Stimulated activated CD4-positive, alpha-beta T cell treated with anti-CD3 and anti-CD28 coated beads, Interleukin-1b, Interleukin-23, amount 100 ng/mL, for 4 hours (primary cell): Measurements from ENCODE around the gene ZRANB1.

Experiments
- DNase-seq, 2 donors: peaks; one replicate each; pipeline ENCODE4 v3.0.0-alpha.2; 2020; ENCODE audit warnings: low read depth in 2 of 2

ZRANB1 gene

DNA sequence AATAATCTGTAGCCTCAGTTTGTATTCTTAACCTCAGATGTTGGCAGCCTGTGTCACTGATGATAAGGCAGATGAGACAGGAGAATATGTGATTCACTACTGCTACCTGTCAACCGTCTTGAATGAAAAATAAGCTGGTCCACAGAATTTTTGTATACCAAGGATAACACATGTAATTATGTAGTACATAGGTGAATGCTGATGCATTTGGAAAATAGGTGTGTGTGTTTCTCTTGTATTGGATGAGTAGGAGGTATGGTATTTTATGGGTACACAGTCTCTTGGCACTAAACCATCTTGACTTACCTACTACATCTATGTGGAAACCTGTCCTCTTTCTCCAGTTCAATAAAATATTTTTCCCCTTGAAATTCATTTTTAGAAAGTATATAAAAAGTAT lies 20.7 kb upstream of the ZRANB1 start:
- no peak for DNase-seq

DNA sequence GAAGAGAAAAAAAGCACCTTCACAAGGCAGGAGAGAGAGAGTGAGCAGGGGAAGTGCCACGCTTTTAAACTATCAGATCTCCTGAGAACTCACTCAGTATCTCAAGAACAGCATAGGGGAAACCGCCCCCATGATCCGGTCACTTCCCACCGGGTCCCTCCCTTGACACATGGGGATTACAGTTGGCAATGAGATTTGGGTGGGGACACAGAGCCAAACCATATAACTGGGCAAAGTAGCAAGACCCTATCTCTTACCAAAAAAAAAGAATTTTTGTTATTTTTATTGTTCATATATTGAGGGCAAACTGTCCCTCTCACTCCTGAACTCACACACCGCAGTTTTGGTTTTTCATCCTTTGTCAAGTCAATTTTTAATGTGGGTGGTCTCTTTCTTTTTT lies 18.2 kb upstream of the ZRANB1 start:
- no peak for DNase-seq

DNA sequence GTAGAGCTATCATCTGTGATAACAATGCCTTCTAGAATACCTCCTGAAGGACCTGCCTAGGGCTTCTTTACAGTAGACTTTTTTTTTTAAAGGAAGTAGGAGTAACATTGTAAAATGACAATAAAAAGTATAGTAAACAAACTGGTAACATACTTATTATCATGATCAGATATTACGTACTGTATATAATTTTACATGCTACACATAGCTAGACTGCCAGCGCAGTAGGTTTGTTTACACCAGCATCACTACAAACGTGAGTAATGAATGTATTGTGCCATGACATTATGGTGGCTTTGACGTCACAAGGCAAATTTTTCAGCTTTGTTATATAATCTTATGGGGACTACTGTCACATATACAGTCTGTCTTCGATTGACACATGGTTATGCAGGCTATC lies 15.4 kb upstream of the ZRANB1 start:
- DNase-seq, result no peak

DNA sequence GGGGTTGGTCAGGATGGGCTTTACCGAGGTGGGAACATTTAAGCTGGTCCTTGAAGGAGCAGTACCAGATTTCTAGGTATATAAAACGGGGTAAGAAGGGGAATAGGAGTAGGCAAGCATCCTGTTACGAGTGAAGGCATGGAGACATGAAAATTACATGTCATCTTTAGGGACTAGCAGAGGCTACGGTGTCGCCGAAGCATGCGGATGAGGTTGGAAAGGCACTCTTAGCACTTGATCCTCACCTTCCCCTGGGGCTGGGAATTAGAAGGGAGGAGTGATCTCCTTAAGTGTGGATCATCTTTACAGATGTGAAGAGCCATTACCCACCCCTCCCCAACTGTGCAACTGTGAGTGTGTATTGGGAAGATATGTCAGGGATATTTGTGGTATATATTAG lies 13.8 kb upstream of the ZRANB1 start:
- DNase-seq, result no peak

DNA sequence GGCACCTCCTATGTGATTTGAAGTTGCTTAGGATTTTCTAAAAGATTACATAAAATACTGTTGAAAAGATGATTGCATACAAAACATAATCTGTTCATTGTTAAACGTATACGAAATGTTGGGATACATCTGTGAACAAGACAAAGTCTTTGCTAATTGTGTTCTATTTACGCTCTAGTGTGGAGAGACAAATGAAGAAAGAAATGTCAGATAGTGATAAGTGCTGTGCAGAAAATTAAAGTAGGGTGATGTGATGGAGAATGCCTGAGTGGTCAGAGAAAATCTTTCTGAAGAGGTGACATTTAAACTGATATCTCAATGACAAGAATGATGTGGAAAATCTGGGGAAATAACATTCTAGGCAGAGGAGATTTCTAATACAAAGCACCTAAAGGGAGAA lies 13.4 kb upstream of the ZRANB1 start:
- no peak for DNase-seq

DNA sequence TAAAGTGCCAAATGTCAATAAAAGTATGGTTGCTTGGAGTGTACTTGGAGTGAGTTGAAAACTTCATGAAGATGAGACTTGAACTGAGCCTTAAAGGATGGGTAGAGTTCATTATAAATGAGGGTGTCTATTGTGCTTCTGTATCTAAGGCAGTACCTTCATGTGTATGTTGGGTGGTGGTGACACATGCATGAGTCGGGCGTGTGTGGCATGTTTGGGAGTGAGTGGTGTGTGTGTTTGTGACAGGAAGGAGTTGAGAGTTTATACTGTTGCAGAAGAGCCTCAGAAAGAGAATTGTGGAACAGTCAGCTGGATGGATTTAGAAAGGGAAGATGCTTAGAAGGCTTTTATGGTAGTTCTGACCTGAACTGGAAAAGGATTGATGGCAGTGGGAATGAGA lies 6.0 kb upstream of the ZRANB1 start:
- DNase-seq, result no peak

DNA sequence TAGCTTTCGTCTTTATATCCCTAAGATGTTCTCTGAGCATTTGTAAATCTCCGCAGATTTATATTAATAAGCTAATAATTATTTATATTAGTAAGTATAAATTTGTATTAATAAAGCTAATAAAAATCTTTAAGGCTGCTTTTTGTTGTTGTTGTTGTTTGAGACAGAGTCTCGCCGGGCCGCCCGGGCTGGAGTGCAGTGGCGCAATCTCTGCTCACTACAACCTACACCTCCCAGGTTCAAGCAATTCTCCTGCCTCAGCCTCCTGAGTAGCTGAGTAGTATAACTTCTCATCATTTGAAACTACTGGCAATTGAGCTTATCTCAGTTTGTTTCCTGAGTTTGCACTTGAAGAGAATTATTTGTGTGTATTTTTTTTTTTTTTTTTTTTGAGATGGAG lies 5.1 kb upstream of the ZRANB1 start:
- DNase-seq, result no peak

DNA sequence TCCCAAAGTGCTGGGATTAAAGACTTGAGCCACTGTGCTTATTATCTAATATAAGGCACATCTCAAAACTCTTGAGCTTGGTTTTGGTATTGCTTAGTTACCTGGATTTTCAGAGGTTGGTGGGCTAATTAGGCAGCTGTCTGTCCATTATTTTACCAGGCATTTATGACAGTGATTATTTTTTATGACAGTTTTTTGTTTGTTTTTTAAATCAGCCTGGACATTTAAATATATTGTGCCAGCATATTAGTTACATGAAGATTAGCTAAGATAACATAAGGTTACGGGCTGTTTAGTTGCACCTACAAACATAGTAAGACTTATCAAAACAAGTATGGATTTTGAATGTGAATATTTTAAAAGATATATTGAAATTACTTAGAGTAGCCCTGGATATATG lies 2.6 kb upstream of the ZRANB1 start:
- DNase-seq, result no peak

DNA sequence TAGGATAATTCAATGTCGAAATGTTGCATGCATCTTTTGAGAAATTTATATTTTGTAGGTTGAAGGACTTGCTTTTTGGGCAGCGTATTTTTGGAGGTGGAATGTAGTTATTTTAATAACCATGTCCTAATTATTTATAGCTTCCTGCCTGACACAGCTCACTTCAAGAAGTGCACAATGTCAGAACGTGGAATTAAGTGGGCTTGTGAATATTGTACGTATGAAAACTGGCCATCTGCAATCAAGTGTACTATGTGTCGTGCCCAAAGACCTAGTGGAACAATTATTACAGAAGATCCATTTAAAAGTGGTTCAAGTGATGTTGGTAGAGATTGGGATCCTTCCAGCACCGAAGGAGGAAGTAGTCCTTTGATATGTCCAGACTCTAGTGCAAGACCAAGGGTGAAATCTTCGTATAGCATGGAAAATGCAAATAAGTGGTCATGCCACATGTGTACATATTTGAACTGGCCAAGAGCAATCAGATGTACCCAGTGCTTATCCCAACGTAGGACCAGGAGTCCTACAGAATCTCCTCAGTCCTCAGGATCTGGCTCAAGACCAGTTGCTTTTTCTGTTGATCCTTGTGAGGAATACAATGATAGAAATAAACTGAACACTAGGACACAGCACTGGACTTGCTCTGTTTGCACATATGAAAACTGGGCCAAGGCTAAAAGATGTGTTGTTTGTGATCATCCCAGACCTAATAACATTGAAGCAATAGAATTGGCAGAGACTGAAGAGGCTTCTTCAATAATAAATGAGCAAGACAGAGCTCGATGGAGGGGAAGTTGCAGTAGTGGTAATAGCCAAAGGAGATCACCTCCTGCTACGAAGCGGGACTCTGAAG lies 620 bp downstream of the ZRANB1 start:
- DNase-seq, result no peak

DNA sequence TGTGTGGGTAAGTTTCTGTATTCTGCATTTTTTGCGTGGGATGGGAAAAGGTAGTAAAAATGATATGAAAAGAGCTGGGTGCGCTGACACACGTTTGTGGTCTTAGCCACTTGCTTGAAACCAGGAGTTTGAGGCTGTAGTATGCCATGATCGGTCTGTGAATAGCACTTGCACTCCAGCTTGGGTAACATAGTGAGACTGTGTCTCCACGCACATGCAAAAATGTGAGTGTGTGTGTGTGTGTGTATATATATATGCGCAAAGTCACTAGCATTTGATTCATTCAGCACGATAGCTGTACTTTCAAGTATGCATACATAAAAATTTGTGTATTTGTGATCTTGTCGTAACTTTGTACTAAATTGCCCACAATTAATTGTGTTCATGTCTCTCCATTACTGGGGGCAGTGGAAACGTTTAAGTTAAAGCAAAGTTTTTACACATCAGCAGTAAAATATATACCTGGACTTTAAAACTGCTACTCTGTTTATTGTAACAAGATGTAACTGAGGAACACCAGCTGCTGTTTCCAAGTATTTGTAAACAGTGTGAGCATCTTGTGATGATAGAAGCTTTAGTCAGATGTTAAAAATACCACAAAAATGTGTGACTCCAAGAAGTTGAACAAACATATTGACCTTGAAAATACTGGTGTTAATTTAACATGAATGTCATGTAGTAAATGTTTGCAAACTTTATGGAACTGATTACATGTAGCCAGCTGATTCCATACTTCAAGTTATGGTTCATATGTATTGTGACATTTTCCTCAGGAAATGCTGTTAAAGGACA lies 1.6 kb downstream of the ZRANB1 start:
- DNase-seq, result no peak

DNA sequence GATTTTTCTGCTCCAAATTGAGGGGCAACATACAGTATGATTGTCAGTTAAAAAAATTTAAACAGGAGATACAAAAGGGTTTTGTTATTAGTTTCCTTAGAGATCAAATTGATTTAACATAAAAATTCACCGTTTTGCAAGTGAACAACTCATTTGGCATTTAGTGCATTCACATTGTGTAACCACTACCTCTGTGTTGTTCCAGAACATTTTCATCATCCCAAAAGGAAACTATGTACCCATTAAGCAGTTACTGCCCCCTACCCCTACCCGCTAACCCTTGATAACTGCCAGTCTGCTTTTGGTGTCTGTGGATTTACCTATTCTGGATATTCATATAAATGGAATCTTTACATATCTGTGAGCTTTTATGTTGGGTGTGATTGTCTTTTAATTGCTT lies 3.1 kb downstream of the ZRANB1 start:
- no peak for DNase-seq

DNA sequence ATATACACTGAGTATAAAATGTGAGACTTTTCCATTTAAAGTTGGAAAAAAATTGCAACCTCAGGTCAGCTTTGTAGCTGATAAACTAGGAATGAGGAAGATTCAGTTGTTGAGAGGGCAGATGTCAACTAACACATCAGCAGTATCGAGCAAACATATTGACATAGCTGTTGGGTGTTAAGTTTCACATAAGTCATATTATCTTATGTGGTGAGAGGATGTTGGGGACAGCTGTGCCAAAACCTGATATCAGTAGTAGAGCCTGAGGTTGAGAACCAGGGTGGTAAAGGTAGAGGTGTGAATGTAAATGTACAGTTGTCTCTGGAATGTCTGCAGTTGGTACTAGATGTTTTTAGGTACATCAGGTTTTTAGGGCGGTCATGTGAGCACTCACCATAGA lies 5.0 kb downstream of the ZRANB1 start:
- DNase-seq, result no peak

DNA sequence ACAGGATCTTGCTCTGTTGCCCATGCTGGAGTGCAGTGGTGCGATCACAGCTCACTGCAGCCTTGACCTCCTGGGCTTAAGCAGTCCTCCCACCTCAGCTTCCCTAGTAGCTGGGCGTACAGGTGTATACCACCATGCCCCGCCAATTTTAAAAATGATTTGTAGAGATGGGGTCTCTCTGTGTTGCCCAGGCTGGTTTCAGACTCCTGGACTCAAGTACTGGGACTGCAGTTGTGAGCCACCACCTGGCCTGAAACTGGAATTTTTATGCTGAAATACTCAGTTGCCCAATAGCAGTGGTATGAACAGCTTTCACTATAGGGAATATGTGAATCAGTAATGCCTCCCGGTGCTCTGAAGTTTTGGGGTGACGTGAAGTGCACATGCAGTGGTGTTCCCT lies 7.6 kb downstream of the ZRANB1 start:
- DNase-seq, result no peak

DNA sequence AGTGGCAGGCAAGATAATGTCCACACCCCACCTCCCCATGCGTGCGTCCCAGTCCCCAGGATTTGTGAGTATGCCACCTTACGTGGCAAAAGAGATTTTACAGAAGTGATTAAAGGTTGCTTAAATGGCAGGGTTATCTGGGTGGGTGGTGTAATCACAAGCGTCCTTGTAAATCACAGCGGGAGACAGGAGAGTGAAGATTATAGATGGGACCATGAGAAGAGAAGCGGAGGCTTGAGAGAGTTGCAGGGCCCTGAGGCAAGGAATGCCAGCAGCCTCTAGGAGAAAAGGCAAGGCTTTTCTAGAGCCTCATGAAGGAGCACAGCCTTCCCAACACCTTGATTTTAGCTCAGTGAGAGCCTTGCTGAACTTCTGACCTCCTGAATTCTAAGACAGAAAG lies 10.2 kb downstream of the ZRANB1 start:
- no peak for DNase-seq

DNA sequence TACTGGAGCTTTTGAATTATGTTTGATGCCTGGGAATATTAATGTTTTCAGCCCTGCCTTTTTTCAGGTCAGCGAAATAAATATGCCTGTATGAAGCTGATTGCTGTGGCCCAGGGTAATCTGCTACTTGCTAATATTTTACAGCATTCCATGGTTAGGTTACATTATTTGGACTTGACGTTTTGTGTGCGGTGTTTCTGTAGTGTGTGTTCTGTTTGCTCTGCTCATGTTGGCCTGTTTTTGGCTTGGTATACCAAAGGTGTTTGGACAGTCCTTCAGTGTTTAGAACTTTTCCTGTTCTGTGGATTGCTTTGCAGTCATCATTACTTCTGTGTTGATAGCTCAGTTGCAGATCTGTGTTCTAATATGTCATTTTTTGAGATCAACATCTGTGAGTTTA lies 11.5 kb downstream of the ZRANB1 start:
- DNase-seq, result no peak

DNA sequence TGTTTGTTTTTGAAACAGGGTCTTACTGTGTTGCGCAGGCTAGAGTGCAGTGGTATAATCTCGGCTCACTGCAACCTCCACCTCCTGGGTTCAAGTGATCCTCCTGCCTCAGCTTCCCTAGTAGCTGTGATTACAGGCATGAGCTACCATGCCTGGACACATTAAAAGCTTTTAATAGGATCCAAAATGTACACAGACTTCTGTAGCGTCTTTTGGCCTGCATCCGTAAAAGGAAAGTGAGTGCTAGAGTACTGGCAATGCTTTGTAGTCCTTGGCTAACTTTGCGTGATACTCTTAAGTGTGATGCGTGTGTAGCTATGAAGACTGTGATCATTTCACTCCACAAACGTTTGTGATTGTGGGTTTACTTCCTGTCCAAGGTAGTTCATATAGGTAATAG lies 13.3 kb downstream of the ZRANB1 start:
- DNase-seq, result no peak

DNA sequence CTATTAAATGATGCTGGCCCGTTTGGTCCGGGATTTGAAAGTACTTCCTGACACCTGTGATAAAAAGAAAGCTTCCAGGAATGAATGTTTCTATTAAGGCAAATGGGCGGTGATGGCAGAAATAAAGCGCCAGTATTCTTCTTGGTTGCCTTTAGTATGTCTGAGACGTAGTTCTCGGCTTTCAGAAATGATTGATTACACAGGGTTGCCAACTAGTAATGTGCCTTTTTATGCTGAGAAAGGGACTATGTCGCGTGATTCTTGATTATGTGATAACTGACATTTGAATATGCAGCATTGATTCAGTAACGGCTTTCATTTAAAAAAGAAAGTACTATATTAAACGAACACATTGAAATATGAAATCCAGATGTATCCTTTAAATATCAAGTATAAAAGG lies 13.9 kb downstream of the ZRANB1 start:
- no peak for DNase-seq

DNA sequence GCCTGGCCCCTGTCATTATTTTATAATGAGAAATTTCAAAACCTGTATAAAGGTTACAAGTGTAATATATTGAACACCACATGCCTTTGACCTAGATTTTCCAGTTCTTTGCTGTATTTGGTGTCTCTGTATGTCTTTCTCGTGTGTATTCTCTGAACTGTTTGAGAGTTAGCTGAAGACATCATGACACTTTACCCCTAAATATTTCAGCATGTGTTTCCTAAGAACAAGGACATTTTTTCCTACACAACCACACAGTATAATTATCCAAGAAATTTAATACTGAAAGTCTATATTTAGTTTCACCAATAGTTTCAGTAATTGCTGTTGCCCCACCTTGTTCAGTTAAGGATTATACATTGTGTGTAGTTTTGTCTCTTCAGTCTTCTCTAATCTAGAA lies 14.8 kb downstream of the ZRANB1 start:
- DNase-seq, result no peak

DNA sequence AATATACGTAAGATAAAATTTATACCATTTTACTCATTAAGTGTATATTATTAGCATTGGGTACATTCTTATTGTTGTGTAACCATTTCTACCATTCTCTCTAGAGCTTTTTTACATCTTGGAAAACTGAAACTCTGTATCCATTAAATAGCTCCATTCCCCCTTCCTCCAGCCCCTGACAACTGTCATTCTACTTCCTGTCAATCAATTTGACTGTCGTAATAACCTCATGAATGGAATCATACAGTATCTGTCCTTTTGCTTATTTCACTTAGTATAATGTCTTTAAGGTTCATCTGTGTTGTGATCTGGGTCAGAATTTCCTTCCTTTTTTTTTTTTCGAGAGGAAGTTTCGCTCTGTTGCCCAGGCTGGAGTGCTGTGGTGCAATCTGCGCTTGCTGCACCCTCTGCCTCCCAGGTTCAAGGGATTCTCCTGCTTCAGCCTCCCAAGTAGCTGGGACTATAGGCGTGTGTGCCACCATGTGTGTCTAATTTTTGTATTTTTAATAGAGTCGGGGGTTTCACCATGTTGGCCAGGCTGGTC lies 15.6 kb downstream of the ZRANB1 start:
- no peak for DNase-seq

DNA sequence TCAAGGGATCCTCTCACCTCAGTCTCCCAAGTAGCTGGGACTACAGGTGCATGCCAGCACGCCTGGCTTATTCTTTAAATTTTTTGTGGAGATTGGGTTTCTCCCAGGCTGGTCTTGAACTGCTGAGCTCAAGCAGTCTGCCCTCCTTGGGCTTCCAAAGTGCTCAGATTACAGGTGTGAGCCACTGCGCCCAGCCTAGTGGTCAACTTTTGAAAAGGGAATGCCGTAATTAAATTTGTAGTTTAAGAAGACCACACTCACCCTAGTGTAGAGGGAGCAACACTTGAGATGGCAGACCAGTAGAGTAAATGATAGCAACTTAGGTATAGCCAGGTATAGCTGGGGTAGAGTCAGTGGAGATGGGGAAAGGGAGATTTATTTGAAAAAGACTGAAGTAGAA lies 17.6 kb downstream of the ZRANB1 start:
- no peak for DNase-seq

DNA sequence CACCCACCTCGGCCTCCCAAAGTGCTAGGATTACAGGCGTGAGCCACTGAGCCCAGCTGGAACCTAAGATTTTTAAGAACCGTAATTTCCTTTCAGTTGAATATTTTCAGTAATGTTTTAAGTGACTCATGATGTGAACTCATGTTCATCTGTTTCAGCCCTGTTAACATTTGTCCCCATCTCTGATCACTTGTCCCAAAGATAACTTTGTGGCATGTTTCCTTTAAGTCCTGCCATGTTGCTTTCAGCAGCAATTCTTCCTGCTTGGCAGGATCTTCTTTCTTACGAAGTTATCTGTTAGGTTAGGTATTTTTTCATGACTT lies 19.3 kb downstream of the ZRANB1 start:
- no peak for DNase-seq

DNA sequence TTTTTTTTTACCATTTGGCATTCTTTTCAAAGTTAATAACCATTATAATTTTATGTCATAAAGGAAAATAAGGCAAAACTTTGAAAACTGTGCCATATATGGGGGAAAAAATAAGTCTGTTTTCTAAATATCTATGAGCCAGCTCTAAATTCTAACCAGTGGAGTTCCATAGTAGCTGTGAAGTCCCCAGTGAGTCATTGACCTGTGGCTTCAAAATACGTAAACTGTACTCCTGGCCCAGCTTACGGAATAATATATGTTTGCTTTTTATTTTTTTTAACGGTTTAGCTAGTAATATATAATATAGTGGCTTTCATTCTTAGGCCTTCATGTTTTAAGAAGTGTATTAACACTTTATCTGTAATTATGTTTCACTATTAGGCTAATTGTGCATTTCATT lies 20.5 kb downstream of the ZRANB1 start:
- no peak for DNase-seq
